GM12875 (cell line): Measurements from ENCODE around the gene VSIG10L.

Source experiments
- H3K4me3 ChIP-seq: one replicate; pipeline ENCODE4 v1.5.1; 2011; ENCODE audit warnings: low read depth, low read length, control low read depth
- TF ChIP-seq, protein P1 (sequence below): IDR thresholded peaks from 2 replicates; pipeline ENCODE4 v1.5.1; 2011; ENCODE audit warnings: low read depth, mild to moderate bottlenecking, control low read depth, inconsistent platforms, low read length, moderate library complexity, borderline replicate concordance; ENCODE audit not compliant: insufficient read depth

VSIG10L gene

DNA sequence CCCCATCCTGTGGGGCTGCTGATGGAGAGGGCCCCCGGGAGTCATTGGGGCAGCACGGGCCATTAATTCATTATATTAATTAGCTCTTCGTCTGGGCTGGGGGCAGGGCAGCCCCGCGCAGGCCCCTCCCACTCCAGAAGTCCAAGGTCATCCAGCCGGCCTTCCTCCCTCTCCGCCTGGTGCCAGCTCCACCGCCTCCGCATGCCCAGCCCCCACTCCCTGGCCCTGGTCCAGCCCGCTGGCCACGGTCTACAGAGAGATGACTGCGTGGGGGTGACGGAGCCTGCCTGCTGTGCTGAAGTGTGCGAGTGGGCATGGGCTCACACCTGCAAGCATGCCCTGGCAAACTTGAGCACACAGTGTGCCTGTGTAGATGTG is 21.7 kb downstream of the VSIG10L start:
- TF ChIP-seq, protein P1, sequence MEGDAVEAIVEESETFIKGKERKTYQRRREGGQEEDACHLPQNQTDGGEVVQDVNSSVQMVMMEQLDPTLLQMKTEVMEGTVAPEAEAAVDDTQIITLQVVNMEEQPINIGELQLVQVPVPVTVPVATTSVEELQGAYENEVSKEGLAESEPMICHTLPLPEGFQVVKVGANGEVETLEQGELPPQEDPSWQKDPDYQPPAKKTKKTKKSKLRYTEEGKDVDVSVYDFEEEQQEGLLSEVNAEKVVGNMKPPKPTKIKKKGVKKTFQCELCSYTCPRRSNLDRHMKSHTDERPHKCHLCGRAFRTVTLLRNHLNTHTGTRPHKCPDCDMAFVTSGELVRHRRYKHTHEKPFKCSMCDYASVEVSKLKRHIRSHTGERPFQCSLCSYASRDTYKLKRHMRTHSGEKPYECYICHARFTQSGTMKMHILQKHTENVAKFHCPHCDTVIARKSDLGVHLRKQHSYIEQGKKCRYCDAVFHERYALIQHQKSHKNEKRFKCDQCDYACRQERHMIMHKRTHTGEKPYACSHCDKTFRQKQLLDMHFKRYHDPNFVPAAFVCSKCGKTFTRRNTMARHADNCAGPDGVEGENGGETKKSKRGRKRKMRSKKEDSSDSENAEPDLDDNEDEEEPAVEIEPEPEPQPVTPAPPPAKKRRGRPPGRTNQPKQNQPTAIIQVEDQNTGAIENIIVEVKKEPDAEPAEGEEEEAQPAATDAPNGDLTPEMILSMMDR: no peak
- no peak overlapping the region for H3K4me3 ChIP-seq

DNA sequence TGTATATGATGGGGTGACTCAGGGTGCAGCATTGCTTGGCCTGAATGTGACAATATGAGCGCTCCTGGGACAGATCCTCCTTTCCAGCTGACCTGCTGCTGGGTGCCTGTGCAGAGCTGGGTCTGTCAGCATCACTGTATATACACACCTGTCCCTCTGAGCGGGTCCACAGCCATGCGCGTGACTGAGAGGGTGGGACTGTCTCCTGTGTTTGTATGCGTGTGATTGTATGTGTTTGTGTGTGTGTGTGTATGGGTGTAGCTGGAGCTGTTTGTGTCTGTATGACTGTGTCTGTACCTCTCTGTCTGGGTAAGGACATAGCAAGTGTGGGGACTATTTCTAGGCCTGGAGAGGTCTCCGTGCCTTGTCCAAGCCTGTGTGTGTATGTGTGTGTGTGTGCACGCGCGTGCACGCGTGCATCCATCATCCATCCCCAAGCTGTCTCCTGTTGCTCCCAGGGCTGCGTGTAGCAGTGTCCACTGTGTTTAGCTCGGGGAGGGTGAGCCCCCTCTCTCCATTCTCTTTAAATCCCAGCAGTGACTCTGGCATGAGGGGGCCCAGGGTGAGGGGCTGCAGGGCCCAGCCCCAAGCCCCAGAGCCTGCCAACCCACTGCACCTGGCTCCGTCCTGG is 22.2 kb downstream of the VSIG10L start:
- no peak overlapping the region for H3K4me3 ChIP-seq
- TF ChIP-seq, protein P1: no peak

DNA sequence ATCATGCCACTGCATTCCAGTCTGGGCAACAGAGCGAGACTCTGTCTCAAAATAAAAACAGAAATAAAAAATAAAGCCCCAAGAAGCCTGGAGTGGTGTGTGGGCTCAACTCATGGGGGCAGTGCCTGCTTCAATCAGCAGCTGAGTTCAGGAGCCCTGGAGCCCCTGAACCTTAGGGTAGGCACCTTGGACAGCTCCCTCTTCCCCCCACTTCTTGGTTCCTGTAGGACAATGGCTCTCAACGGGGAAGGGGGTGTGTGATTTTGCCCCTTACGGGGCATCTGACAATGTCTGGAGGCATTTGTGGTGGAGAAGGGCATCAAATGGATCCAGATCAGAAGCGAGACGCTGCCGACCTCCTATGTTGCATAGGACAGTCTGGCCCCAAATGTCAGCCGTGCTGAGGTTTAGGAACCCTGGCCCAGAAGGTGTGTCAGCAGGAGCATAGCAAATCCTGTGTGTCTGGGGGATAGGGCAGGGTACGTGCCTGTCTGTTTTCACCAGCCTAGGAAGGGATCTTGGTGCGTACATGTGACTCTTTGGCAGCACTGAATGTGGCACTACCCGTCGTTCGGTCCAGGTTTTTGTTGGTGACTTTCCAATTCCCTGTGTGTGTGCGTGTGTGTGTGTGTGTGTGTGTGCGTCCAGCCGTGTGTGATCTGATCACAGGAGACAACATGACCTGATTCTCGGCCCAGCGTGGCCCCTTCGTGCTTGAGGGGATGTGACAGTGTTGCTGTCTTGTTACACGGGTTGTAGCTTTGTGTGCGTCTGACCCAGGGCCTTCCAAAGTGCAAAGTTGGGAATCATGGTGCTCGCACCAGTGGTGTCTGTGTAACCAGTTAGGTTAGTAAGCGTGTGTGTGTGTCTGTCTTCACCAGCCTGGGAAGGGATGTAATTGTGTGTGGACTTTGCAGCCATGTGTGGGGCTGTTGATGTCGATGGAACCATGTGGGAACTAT is 23.0 kb downstream of the VSIG10L start:
- no peak overlapping the region for H3K4me3 ChIP-seq
- TF ChIP-seq, protein P1: no peak

DNA sequence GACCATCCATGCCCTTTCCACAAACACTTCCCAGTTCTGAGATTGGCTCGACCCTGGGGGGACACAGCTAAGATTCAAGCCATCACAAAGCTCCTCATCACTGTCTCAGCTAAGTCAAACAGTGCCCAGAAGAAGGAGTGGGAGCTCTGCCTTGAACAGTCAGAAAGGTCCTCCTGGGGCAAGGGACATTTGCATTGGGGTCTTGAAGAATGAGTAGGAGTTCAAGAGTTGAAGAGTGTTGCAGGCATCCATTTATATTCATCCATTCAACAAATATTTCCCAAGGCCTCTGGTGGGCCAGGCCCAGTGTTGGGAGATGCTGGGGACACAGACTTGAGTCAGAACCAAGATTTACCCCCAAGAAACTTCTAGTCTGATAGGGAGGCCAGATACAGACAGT is 24.0 kb downstream of the VSIG10L start:
- no peak overlapping the region for H3K4me3 ChIP-seq
- TF ChIP-seq, protein P1: no peak

DNA sequence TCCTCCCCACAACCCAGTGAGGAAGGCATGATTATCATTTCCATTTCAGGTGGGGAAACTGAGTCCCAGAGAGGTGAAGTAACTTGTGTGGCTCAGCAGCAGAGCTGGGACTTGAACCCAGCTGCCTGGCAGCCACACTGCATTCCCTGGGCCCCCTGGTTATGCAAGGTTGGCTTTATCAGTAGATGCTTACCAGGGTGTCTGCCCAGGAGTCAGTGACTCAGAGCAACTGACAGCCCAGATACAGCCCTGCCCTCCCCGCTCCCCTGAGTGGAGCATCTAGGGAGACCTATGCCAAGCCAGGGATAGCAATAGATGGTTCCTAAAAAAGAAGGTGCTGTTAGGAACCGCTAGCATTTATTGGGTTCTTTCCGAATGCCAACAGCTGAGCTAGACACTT is 24.6 kb downstream of the VSIG10L start:
- no peak overlapping the region for H3K4me3 ChIP-seq
- TF ChIP-seq, protein P1: no peak

DNA sequence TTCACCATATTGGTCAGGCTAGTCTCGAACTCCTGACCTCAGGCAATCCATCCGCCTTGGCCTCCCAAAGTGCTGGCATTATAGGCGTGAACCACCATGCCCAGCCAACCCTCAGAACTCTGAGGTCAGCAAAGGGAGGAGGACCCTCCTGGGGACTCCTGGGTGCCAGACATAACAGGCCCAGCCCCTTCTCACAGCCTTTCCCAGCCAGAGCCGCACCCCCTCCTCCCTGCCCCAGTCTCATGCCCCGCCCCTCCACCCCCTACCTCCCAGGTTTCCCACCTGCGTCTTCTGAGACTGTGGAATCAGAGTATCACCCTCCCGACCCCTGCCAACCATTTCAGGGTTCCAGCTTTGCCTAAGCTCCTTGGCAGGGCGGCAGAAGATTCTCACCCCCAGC is 25.3 kb downstream of the VSIG10L start:
- TF ChIP-seq, protein P1: no peak
- no peak overlapping the region for H3K4me3 ChIP-seq
